Raji (cell line): ENCODE data around the gene PLEKHJ1.

Source experiments
- POLR2A ChIP-seq: IDR thresholded peaks from 2 replicates; pipeline ENCODE4 v1.6.1; 2011; ENCODE audit warnings: low read depth, low read length, control low read depth; ENCODE audit not compliant: insufficient read depth

The PLEKHJ1 gene

DNA sequence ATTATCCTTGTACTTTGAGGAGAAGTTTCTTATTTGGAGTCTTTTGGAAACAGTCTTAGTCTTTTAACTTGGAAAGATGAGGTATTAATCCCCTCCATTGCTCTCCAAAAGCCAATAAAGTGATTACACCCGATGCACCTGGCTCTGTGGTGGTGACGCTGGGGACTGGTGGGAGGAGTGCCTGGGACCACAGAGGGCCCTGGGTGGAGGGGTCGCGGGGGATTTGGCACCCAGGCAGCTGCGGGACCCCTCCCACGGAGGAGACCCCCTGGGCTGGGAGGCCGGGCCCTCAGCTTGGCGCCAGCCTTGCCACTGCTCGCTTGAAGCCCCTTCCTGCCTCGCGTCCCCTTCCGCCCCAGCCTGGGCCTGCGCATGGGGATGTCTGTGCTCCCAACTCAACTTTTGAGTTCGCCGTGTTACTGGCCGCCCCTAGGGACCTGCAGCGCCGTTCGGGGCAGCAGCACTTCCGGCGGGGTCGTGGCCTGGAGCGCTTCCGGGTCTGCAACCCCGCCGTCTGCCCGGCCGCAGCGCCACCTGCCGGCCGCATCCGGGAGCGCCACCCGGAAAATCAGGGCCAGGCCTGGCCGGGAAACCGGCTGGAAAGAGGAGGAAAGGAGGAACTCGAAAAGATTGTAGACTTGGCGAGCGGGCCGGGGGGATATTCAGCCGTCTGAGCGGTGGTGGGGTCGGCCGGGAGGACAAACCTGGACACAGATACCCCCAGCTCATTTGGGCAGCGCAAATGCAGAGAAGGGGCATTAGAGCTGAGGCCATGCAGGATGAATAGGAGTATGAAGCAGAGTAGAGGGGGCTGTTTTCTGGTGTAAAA is 37.4 kb upstream of the PLEKHJ1 start:
- TF ChIP-seq POLR2A = peak; percentile 66

DNA sequence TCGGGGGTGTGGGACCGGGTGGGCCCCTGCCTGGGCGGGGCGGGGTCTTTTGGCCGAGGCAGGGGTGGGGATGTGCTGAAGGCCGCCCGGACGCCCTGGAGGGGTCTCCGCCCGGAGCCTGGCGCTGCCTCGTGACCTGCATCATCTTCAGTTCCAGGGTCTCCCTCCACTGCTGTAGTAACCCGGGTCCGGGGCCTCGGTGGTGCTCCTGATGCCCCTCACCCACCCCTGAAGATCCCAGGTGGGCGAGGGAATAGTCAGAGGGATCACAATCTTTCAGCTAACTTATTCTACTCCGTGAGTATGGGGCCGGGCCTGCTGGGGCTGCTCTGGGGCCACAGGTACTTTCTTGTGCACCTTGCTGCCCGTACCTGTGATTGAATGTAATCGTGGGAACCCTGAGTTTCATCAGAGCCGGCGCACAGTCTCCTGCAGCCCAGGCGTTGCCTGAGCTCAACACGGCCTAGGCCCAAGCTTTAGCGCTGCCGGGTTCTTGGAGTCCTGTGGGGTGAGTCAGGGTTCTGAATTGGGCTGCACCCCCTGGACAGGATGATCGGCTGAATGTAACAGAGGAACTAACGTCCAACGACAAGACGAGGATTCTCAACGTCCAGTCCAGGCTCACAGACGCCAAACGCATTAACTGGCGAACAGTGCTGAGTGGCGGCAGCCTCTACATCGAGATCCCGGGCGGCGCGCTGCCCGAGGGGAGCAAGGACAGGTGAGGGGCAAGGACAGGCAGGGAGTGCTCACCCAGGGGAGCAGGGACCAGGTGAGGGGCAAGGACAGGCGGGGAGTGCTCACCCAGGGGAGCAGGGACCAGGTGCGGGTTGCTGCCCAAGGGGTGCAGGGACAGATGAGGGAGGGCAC is 35.3 kb upstream of the PLEKHJ1 start:
- no peak for TF ChIP-seq POLR2A

GRCh38 chr19:2270423-2271233 is 34.5 kb upstream of the PLEKHJ1 start:
- TF ChIP-seq POLR2A = 0 out of 2 replicates have a peak, but pooled peaks have one; percentile 29

GRCh38 chr19:2270157-2270422 is 34.0 kb upstream of the PLEKHJ1 start:
- 0 out of 2 replicates have a peak, but pooled peaks have one; percentile 25 for TF ChIP-seq POLR2A

GRCh38 chr19:2269244-2270156 is 33.4 kb upstream of the PLEKHJ1 start:
- TF ChIP-seq POLR2A = peak; percentile 95

GRCh38 chr19:2268861-2269243 is 32.7 kb upstream of the PLEKHJ1 start:
- TF ChIP-seq POLR2A = no peak

DNA sequence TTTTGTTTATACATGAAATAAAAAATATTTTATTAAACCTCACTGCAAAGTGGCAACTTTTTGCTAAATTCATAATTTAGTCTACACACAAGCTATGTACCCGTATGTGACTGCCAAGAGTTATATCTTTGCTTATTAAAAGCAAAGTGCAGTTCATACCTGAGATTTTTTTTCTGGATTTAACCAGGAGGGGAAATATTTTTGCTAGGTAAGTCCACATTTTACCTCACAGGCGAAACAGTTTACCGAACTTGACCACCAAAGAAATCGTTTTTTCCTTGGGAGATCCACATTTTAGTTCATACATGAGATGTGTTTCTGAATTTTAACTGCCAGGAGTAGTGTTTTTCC is 32.3 kb upstream of the PLEKHJ1 start:
- TF ChIP-seq POLR2A = no peak

DNA sequence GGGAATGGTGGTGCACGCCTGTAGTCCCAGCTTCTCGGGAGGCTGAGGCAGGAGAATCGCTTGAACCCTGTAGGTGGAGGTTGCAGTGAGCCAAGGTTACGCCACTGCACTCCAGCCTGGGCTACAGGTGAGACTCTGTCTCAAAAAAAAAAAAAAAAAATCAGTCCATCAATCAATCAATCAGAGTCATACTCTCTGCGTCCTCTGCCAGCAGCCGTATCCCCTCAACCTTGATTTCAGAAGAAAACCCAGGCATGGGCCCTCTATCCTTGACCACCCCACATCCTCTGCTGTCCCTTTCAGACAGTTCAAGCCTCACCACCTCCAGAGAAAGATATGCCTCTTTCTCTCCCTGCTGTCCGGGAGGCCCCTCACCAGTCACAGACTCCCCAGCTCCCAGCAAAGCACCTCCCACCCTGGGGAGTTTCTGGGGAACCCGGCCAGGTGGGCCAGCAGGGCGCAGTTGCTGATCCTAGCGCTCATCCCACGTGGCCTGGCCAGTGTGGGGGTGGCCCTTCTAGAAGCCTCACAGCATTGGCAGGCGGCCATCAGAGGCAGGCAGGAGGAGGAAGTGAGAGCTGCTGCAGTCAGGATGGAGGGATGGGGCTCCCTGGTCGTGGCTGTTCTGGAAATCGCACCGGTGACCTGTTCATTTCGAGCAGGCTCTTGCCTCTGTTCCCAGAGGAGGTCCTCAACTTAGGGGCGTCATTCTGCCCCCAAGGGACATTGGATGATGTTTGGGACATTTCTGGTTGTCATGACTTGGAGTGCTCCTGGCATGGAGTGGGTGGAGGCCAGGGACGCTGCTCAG is 30.3 kb upstream of the PLEKHJ1 start:
- peak; percentile 42 for TF ChIP-seq POLR2A

- TF ChIP-seq POLR2A = no peak
Measured at GRCh38 chr19:2261438-2262172, 25.5 kb upstream of the PLEKHJ1 start.

- TF ChIP-seq POLR2A = no peak
Measured at GRCh38 chr19:2260341-2260805, 24.2 kb upstream of the PLEKHJ1 start.

- no peak for TF ChIP-seq POLR2A
Measured at GRCh38 chr19:2259336-2259735, 23.2 kb upstream of the PLEKHJ1 start.

DNA sequence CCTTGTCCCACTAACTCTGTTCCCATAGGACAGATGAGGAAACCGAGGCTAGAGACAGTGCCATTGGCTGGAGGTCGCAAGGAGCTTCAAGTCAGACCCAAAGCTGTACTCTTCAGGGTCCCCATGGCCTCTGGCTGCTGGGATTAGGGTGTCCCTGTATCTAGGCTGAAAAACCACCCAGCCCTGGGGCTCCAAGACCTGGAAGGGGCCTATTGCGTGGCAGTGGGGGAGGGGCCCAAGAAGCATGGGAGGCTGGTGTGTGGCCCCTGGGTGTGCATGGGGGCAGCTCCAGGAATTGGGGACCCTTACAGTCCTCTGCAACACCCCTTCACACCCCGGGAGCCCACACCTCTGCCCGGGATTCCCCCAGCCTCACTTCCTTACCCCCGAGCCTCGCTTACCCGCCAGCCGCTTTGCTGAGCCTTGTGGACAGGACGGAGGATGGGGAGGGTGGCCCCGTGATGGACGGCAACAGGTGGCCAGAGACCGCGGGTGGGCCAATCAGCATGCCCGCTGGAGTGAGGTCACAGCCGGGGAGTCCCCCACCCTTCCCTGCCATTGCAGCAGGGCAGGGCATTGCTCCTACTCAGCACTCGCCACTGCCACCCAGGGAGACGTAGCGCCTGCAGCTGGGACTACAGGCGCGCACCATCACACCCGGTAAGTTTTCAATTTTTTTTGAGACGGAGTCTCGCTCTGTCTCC is 20.0 kb upstream of the PLEKHJ1 start, which contains the start of gene JSRP1:
JSRP1 (minus strand) TSS at position 436 of the 704 bp plus-strand sequence. CDS start 1,103 bp downstream, outside the sequence.
- peak; percentile 55 for TF ChIP-seq POLR2A
